Pulmonary artery endothelial cell (primary cell): ENCODE results near the gene RNF113B. TPM values are rescaled to one million over a fixed set of nuclear protein-coding genes. Genes with fewer than 3 reads are reported as not detected.

ENCODE experiments used
- DNase-seq: peaks from one replicate; pipeline ENCODE4 v3.0.0-alpha.2; 2011; ENCODE audit warnings: low read depth, low spot score
- total RNA-seq: library from RNA; depleted of rRNA; stranded (reverse); fragments of >200 nt; gene quantifications from 2 replicates; pipeline ENCODE4 v1.2.3, GENCODE V29; 2014

The RNF113B gene
- total RNA-seq: not detected in 2 replicates

DNA sequence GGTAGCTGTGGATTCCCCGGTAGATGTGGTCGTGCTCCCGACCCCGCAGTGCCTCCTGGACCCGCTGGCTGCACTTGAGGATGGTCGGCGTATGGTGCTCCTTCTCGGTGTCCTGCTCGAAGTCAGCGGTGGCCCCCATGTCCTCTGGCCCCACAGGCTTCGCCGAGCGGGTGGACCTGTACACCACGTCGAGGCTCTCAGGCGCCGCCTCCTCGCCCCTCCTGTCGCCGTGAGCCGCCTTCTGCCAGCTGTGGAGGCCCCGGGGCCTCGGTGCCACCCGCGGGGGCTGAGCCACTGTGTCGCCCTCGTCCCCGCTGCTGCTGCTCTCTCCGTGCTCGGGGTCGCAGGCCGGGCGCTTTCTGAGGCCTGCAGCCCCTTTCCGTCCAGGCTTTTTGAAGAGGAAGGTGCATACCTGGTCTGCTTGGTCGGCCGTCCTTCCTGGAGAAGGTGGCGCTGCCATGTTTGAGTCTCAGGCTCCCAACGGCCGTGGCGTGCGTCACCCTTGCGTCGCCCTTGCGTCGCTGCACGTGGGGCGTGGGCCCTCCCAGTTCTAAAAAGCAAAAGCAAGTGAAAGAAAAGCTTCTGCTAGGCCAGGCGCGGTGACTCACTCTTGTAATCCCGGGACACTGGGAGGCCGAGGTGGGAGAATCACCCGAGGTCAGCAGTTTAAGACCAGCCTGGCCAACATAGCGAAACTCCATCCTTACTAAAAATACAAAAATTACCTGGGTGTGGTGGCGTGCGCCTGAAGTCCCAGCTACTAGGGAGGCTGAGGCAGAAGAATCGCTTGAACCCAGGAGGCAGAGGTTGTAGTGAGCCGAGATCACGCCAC is at the start of gene RNF113B:
Gene RNF113B (minus strand): TSS at position 493 of the 832 bp plus-strand sequence. CDS start 33 bp downstream, at position 460.
- DNase-seq: no peak

DNA sequence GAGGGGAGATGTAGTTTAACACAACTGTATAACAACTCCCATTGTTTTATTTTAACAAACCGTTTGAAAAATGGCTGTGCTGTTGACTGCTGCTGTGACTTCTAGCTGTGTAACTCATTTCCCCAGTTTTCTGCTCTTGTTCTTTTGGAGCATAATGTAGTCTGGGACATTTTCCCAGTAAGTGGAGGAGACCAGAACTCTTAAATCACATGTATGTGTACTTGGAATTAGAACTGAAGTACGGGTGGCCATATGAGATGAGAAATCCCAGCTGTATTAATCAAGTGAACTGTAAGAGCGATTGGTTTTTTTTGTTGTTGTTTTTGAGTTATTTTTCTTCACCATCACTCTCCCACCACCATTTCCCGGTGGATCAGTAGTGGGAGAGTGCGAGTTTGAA is 49.4 kb upstream of the RNF113B start:
- DNase-seq: no peak

- no peak for DNase-seq
Observed at GRCh38 chr13:98225036-98225940, 48.2 kb upstream of the RNF113B start.

- DNase-seq: no peak
Observed at GRCh38 chr13:98224557-98224956, 47.5 kb upstream of the RNF113B start.

GRCh38 chr13:98223741-98224140 is 46.7 kb upstream of the RNF113B start:
- DNase-seq: no peak

GRCh38 chr13:98222816-98223215 is 45.7 kb upstream of the RNF113B start:
- DNase-seq: no peak

DNA sequence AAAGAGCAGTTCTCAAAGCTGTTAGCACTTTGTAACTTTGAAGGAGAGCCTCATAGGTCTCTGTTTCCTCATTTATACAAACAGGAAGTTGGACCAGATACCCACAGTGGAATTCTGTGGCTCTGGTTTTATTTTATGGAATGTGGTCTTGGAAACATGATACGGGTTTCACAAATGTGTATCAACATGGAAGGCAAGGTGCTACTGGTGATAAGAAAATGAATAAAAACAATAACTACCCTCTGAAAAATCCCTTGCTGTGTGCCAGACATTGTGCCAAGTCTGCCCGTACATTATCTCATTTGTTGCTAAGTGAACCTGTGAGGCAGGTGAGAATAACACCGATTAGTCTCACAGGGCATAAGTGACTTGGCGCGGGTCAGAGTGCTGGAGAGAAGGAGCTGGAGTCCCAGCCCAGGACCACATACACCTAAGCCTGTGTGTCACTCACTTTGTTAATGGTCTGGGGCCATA is 45.0 kb upstream of the RNF113B start:
- DNase-seq: peak; percentile 39

GRCh38 chr13:98221234-98221633 is 44.2 kb upstream of the RNF113B start:
- no peak for DNase-seq

DNA sequence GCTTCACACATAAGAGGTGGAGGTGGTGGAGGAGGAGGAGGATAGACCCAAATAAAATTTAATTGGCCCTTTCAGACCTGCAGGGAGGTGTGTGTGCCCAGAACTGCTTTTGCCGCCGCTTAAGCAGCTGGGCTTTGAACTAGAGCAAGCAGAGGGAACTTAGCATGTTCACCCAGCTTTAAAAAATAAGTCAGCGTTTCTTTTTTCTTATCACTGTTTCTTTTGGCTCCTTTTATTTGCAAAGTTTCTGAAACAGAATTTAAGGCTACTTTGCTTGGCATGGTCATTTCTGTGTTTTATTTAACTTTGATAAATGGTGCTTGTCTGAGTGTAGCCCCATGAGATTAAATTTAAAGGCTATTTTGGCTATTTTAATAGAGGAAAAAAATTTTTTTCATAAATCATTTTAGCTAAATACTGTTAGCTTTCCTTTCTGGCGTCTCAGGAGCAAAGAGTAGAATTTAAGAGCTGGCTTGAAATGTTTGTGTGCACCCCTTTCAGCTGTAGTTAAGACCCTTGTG is 43.3 kb upstream of the RNF113B start:
- no peak for DNase-seq

DNA sequence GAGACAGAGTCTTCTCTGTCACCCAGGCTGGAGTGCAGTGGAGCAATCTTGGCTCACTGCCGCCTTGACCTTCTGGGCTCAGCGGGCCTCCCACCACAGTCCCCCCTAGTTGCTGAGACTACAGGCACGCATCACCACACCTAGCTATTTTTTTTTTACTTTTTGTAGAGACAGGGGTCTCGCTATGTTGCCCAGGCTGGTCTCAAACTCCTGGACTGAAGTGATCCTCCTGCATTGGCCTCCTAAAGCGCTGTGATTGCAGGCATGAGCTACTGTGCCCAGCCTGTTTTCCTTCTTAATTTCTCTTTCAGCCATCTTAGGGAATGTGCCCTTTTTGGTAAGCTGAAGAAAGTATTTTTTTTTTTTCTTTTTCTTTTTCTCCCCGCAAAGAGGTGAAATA is 42.6 kb upstream of the RNF113B start:
- no peak for DNase-seq

DNA sequence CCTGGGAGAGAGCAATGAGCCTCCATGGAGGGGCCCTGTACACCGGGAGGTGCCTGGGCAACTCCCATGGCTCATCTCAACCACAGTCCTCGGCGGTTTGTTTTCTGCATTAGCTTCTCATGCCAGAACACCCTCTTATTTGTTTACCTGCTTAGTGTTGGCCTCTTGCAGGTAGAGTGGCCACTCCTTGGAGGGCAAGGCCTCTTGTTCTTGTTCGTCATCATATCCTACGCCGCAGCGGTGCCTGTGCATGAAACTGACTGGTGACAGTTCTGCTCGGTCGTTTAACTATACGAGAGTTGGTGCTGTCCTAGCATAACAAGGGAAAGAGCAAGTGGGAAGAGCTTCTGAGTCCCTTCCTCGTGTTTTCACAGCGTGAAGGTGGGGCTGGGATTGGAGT is 40.5 kb upstream of the RNF113B start:
- no peak for DNase-seq

DNA sequence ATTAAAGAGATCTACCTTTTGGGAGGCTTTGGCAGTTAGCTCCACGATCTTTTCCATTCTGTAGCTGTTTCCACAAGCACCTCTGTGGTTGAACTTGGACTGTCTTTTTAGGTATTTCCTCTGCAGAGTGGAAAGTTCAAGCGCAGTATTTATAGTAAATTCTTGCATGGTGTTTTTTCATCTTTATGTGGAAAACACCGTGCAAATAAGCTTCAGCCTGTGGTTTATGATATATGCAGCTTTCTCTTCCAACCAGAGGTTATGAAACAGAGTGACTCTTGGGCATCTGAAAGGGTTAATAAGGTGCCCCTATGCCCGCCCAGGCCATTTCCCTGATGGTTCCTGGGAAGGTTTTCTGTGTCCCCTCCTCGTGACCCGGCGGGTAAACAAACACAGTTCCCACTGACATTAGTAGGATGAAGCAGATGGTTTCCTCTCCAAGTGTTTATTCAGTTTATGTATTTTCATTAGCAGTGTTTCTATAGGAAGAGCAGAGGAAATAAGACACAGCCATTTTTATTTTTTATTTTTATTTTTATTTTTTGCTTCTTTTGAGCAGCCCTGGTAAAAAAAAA is 39.7 kb upstream of the RNF113B start:
- no peak for DNase-seq

GRCh38 chr13:98216135-98216565 is 39.1 kb upstream of the RNF113B start:
- no peak for DNase-seq

- DNase-seq: no peak
Observed at GRCh38 chr13:98215508-98215907, 38.4 kb upstream of the RNF113B start.

DNA sequence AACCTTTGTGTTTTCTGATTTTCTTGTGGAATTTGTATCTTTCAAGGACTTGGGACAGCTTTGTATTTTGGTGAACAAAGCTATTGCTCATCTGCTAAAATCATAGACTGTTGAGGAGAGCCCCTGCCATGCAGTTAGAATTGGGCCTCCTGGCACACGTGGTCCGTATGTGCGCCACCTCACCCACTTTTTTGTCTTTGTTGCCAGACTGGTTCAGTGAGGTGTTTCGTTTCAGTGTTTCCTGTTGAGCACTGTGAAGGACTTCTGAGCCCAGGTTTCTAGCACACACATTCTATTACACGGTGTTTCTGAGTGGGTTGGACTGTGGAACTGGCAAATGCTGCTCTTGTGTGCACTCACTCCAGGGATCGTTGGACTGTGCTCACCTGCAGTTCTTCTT is 37.6 kb upstream of the RNF113B start:
- DNase-seq: no peak

DNA sequence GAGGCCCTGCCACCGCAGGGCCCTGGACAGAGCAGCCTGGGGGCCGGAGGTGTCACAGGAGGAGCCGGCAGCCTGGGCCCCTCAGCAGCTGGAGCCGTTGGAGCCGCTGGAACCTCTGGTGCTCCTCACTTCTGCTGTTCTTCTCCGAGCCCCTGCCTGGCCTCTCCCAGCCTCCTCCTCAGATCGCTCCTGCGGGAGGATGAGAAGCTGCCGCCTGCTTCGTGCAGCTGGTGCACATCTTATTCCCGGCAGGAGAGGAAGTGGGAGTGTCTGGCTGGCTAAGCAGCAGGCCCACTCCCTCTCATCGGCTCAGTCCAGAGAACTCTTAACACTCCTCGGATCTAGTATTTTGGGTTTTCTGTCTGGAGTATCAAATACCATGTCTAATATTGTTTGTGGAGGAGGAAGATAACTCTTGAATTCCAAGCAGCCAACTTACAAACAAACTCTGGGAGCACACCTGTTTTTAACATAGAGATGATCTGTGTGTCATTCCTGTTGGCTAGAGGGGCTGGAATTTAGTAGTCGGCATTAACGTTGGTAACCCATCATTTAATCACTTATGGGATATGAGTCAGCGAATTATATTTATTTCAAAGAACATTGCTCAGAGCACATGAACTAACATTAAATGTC is 37.1 kb upstream of the RNF113B start:
- no peak for DNase-seq

DNA sequence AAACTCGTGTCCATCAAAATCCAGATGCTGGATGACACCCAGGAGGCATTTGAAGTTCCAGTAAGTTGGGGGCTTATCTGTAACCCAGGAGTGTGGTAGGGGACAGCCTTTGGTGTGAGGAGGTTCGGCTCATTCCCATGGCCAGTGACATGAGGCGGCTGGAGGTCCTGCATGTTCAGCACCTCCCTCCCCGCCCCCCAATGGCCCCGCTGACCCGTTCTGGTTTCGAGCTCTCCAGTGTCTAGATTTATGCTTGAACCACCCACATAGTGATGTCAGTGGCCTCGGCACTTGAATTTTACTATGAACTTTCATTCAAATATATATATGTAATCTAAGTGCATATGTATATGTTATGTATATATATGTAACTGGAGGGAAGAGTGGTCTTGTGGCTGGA is 36.3 kb upstream of the RNF113B start:
- DNase-seq: no peak

DNA sequence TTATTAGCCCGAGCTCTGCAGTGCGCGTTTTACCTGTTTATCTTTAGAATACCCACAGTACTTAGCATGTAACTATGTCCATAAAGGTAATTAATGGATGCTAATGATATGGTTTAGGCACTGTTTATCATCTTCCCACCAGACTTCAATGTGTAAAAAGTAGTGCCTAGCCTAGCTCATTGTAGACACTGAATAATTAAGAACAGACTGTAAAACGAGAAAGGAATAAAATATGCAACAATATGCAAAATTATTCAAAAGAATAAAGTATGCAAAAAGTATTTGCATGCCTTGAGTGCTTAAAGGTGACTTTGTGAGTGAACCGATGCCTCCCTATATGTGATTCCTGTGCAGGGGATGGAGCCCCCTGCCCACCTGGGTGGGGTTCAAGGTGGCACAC is 35.7 kb upstream of the RNF113B start:
- DNase-seq: no peak

DNA sequence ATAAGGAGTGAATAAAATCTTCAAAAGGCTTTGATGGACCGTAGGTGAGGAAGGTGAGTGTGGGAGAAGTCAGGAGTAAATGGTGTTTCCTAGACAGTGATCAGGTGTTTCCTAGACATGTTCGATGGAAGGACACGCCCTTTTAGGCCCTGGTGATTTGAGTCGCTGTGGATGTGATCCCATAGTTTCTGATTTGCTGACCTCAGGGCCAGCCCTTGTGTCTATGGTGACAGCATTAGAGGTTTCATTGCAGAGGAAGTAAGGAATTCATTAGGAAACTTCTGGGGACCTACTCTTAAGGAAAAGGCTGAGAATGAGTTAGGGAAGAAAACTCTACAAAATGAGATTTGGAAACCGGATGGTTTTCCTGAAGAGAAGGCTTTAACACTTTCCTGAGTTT is 31.5 kb upstream of the RNF113B start:
- no peak for DNase-seq

DNA sequence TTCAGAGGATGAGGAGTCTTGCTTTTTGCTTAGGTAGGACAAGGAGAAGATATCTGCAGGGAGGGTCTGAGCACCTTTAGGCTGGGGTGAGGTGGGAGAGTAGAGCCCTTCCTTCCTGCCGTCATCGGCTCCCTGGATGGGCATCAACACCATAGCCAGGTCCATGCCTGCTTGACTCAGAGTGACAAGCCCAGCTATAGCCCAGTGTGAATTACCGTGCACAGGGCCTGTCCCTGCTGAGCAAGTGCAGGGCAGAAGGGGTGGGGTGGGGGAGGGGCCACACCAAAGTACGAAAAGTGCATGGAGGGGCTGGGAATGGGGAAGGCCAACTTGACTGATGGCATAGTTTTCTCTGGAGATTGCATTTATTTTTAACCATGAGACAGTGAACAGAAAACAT is 30.3 kb upstream of the RNF113B start:
- no peak for DNase-seq

GRCh38 chr13:98206946-98207345 is 29.9 kb upstream of the RNF113B start:
- no peak for DNase-seq
